ENCODE data around the gene MEP1B. TPM values are rescaled to one million over a fixed set of nuclear protein-coding genes. Genes with fewer than 3 reads are reported as not detected.

MEP1B gene
- total and polyA plus RNA-seq, 2 experiments from 2014 or later: not detected

DNA sequence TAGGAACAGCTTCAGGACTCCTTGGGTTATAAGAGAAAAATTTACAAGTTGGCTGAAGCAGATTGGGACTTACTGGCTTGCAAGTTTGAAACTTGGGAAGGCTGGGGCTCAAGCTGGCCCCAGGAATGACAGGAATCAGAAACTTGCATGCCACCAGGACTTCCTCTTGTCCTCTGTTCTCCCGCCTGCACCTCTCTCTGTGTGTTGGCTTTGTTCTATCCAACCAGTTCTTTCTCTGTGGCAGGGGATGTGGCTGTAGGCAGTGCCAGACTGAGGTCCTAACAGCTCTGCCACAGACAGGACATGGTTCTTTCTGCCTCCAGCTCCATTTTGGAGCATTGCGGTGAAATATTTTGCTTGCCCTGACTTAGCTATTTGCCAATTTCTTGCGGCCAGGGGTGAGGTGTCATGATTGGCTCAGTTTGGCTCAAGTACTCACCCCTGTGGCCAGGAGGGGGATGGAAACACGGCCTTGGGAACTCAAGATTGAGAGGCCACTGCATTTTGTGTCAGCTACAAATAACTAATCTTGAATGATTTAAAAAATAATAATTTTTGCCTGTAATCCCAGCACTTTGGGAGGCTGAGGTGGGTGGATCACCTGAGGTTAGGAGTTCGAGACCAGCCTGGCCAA is 48.9 kb downstream of the MEP1B start:
- H3K9me2 ChIP-seq (ENCODE audit: insufficient read depth): no peaks in the 10 kb centered on the region
- no peak overlapping the region for H3K27ac ChIP-seq (ENCODE audit: low read depth)
- no peaks in the 10 kb centered on the region for H3K27me3 ChIP-seq (ENCODE audit: insufficient read depth)
- Mint-ChIP-seq H3K27ac (no peak overlapping the region), H3K27me3 (ENCODE audit: insufficient read depth, low read depth, poor library complexity) (peaks cover 3% of the 10 kb centered on the region), H3K4me1 (peaks cover 14% of the 10 kb centered on the region), H3K4me3 (no peak overlapping the region), H3K9me3 (peaks cover 5% of the 10 kb centered on the region), H3K36me3 (ENCODE audit: low read depth) (peaks cover 3% of the 10 kb centered on the region)
- ATAC-seq: peak; percentile 64
- peak; percentile 51 for DNase-seq (ENCODE audit: low spot score)
- H3F3A ChIP-seq (replicated peaks; ENCODE audit: low read depth): no peaks in the 10 kb centered on the region
- H2AFZ ChIP-seq: peak overlapping the region; percentile 87
- H3K4me3 ChIP-seq: no peak overlapping the region
- H3K79me2 ChIP-seq (replicated peaks; ENCODE audit: insufficient read depth): no peaks in the 10 kb centered on the region
- H3K4me1 ChIP-seq (ENCODE audit: insufficient read depth): peaks cover 13% of the 10 kb centered on the region
- H3K4me2 ChIP-seq: 0 out of 2 replicates have a peak overlapping the region, but pooled peaks have one; percentile 10
- H4K20me1 ChIP-seq (replicated peaks; ENCODE audit: insufficient read depth): no peaks in the 10 kb centered on the region
- TF ChIP-seq NANOG (IDR thresholded peaks at IDR 0.05; ENCODE audit: borderline replicate concordance): no peak
- TF ChIP-seq CREB1 (CRISPR knock-in tag; IDR thresholded peaks at IDR 0.05; ENCODE audit: low read depth): no peak
- no peak for TF ChIP-seq EZH2phosphoT487 (IDR thresholded peaks at IDR 0.05; ENCODE audit: unreplicated experiment)
- TF ChIP-seq, protein P1, sequence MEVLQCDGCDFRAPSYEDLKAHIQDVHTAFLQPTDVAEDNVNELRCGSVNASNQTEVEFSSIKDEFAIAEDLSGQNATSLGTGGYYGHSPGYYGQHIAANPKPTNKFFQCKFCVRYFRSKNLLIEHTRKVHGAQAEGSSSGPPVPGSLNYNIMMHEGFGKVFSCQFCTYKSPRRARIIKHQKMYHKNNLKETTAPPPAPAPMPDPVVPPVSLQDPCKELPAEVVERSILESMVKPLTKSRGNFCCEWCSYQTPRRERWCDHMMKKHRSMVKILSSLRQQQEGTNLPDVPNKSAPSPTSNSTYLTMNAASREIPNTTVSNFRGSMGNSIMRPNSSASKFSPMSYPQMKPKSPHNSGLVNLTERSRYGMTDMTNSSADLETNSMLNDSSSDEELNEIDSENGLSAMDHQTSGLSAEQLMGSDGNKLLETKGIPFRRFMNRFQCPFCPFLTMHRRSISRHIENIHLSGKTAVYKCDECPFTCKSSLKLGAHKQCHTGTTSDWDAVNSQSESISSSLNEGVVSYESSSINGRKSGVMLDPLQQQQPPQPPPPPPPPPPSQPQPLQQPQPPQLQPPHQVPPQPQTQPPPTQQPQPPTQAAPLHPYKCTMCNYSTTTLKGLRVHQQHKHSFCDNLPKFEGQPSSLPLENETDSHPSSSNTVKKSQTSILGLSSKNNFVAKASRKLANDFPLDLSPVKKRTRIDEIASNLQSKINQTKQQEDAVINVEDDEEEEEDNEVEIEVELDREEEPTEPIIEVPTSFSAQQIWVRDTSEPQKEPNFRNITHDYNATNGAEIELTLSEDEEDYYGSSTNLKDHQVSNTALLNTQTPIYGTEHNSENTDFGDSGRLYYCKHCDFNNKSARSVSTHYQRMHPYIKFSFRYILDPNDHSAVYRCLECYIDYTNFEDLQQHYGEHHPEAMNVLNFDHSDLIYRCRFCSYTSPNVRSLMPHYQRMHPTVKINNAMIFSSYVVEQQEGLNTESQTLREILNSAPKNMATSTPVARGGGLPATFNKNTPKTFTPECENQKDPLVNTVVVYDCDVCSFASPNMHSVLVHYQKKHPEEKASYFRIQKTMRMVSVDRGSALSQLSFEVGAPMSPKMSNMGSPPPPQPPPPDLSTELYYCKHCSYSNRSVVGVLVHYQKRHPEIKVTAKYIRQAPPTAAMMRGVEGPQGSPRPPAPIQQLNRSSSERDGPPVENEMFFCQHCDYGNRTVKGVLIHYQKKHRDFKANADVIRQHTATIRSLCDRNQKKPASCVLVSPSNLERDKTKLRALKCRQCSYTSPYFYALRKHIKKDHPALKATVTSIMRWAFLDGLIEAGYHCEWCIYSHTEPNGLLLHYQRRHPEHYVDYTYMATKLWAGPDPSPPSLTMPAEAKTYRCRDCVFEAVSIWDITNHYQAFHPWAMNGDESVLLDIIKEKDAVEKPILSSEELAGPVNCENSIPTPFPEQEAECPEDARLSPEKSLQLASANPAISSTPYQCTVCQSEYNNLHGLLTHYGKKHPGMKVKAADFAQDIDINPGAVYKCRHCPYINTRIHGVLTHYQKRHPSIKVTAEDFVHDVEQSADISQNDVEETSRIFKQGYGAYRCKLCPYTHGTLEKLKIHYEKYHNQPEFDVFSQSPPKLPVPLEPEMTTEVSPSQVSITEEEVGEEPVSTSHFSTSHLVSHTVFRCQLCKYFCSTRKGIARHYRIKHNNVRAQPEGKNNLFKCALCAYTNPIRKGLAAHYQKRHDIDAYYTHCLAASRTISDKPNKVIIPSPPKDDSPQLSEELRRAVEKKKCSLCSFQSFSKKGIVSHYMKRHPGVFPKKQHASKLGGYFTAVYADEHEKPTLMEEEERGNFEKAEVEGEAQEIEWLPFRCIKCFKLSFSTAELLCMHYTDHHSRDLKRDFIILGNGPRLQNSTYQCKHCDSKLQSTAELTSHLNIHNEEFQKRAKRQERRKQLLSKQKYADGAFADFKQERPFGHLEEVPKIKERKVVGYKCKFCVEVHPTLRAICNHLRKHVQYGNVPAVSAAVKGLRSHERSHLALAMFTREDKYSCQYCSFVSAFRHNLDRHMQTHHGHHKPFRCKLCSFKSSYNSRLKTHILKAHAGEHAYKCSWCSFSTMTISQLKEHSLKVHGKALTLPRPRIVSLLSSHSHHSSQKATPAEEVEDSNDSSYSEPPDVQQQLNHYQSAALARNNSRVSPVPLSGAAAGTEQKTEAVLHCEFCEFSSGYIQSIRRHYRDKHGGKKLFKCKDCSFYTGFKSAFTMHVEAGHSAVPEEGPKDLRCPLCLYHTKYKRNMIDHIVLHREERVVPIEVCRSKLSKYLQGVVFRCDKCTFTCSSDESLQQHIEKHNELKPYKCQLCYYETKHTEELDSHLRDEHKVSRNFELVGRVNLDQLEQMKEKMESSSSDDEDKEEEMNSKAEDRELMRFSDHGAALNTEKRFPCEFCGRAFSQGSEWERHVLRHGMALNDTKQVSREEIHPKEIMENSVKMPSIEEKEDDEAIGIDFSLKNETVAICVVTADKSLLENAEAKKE (CRISPR knock-in tag; IDR thresholded peaks at IDR 0.05): no peak
- TF ChIP-seq, protein P2, sequence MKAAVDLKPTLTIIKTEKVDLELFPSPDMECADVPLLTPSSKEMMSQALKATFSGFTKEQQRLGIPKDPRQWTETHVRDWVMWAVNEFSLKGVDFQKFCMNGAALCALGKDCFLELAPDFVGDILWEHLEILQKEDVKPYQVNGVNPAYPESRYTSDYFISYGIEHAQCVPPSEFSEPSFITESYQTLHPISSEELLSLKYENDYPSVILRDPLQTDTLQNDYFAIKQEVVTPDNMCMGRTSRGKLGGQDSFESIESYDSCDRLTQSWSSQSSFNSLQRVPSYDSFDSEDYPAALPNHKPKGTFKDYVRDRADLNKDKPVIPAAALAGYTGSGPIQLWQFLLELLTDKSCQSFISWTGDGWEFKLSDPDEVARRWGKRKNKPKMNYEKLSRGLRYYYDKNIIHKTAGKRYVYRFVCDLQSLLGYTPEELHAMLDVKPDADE (IDR thresholded peaks at IDR 0.05): no peak
- TF ChIP-seq ZNF331 (CRISPR knock-in tag; IDR thresholded peaks at IDR 0.05; ENCODE audit: low read depth): no peak
- TF ChIP-seq, protein P3, sequence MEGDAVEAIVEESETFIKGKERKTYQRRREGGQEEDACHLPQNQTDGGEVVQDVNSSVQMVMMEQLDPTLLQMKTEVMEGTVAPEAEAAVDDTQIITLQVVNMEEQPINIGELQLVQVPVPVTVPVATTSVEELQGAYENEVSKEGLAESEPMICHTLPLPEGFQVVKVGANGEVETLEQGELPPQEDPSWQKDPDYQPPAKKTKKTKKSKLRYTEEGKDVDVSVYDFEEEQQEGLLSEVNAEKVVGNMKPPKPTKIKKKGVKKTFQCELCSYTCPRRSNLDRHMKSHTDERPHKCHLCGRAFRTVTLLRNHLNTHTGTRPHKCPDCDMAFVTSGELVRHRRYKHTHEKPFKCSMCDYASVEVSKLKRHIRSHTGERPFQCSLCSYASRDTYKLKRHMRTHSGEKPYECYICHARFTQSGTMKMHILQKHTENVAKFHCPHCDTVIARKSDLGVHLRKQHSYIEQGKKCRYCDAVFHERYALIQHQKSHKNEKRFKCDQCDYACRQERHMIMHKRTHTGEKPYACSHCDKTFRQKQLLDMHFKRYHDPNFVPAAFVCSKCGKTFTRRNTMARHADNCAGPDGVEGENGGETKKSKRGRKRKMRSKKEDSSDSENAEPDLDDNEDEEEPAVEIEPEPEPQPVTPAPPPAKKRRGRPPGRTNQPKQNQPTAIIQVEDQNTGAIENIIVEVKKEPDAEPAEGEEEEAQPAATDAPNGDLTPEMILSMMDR (conservative IDR thresholded peaks at IDR 0.05; ENCODE audit: low read depth in 2 of 2): peak; percentile 33 to 51
- H3K36me3 ChIP-seq (ENCODE audit: insufficient read depth): no peaks in the 10 kb centered on the region

Measured in GM23338 (cell line).